MCF 10A (cell line): Measurements from ENCODE around the gene AGPAT4. TPM values are rescaled to one million over a fixed set of nuclear protein-coding genes. Genes with fewer than 3 reads are reported as not detected.

Experiments
- BruUV-seq: library from RNA; stranded (reverse); fragments of 400-500 nt; replicated peaks from 2 replicates; lab custom pipeline; 2021; lab: Mats Ljungman, UMichigan
- CTCF ChIA-PET: fragments of 300-600 bp; sonication (Branson Sonifier 250); formaldehyde crosslinking; extraction: SDS; loops from one replicate; lab custom pipeline; 2021; ENCODE audit warnings: antibody characterized with exemption, inconsistent platforms; lab: Yijun Ruan, JAX
- POLR2A ChIA-PET: fragments of 300-600, 350-650 bp; sonication (Branson Sonifier 250); formaldehyde crosslinking; extraction: SDS; loops from one replicate; lab custom pipeline; 2020; ENCODE audit warnings: antibody characterized with exemption, inconsistent platforms; lab: Yijun Ruan, JAX
- DNase-seq: peaks from one replicate; pipeline ENCODE4 v3.0.0-alpha.2; 2018; ENCODE audit not compliant: unreplicated experiment
- H3K27ac Mint-ChIP-seq: one replicate; pipeline ENCODE4 v1.8.0; 2022; ENCODE audit warnings: mild to moderate bottlenecking, low read depth, mixed read lengths; ENCODE audit not compliant: unreplicated experiment
- H3K27me3 Mint-ChIP-seq: one replicate; pipeline ENCODE4 v1.8.0; 2022; ENCODE audit warnings: mixed read lengths; ENCODE audit not compliant: insufficient read depth, unreplicated experiment
- H3K36me3 Mint-ChIP-seq: one replicate; pipeline ENCODE4 v1.8.0; 2022; ENCODE audit warnings: mild to moderate bottlenecking, moderate library complexity, mixed read lengths; ENCODE audit not compliant: insufficient read depth, unreplicated experiment
- H3K4me1 Mint-ChIP-seq: one replicate; pipeline ENCODE4 v1.8.0; 2022; ENCODE audit warnings: mixed read lengths; ENCODE audit not compliant: insufficient read depth, unreplicated experiment
- H3K4me3 Mint-ChIP-seq: one replicate; pipeline ENCODE4 v1.8.0; 2022; ENCODE audit warnings: mild to moderate bottlenecking, moderate library complexity, mixed read lengths; ENCODE audit not compliant: unreplicated experiment
- H3K9me3 Mint-ChIP-seq: one replicate; pipeline ENCODE4 v1.8.0; 2022; ENCODE audit warnings: mixed read lengths; ENCODE audit not compliant: unreplicated experiment
- CTCF ChIP-seq: fragments of 200-600 bp; IDR thresholded peaks from one replicate; pipeline ENCODE4 v1.8.0; 2022; ENCODE audit warnings: antibody characterized with exemption, mild to moderate bottlenecking; ENCODE audit not compliant: unreplicated experiment
- intact Hi-C: fragments of 100-400 bp; cut with micrococcal nuclease; formaldehyde crosslinking; loops from 2 replicates; pipeline ENCODE4 v1.14.1; 2022
- total RNA-seq: library from RNA; stranded (reverse); gene quantifications from 2 replicates; pipeline ENCODE4 v1.2.3, GENCODE V29; 2022

AGPAT4 gene
- total RNA-seq, 1 experiment from 2014 or later, result 5.6 TPM

- peaks cover 7% of the 10 kb centered on the region for H3K9me3 Mint-ChIP-seq
- TF ChIP-seq CTCF, result no peak
- H3K36me3 Mint-ChIP-seq, result no peaks in the 10 kb centered on the region
- no peak overlapping the region for H3K4me3 Mint-ChIP-seq
- intact Hi-C loops, result no loop called here
- no peaks in the 10 kb centered on the region for H3K27me3 Mint-ChIP-seq
- BruUV-seq, result no TSS peak
- POLR2A ChIA-PET, result interaction anchor here (0.8 to 1.0 kb wide), 2 partner anchors 14 to 45 kb away, joined by 3 to 4 read pairs; partner anchors contain the start of gene AGPAT4
- H3K27ac Mint-ChIP-seq, result no peak overlapping the region
- H3K4me1 Mint-ChIP-seq, result peaks cover 19% of the 10 kb centered on the region
- CTCF ChIA-PET, result interaction anchor here (0.5 to 1.2 kb wide), 2 partner anchors 74 to 76 kb away, joined by 3 to 4 read pairs; no protein-coding TSS in a partner anchor
- DNase-seq, result peak; percentile 49
Measured at GRCh38 chr6:161228921-161229591, 44.8 kb downstream of the AGPAT4 start.

GRCh38 chr6:161228096-161228495 lies 45.8 kb downstream of the AGPAT4 start:
- BruUV-seq, result no TSS peak
- no peak for DNase-seq
- H3K4me1 Mint-ChIP-seq, result peaks cover 18% of the 10 kb centered on the region
- POLR2A ChIA-PET, result no interaction called here
- intact Hi-C loops, result no loop called here
- no peak overlapping the region for H3K27ac Mint-ChIP-seq
- TF ChIP-seq CTCF, result no peak
- CTCF ChIA-PET, result interaction anchor here (0.5 to 1.2 kb wide), 4 partner anchors 74 to 391 kb away, joined by 3 to 4 read pairs (median 3); no protein-coding TSS in a partner anchor
- H3K9me3 Mint-ChIP-seq, result peaks cover 7% of the 10 kb centered on the region
- H3K36me3 Mint-ChIP-seq, result no peaks in the 10 kb centered on the region
- H3K4me3 Mint-ChIP-seq, result no peak overlapping the region
- H3K27me3 Mint-ChIP-seq, result no peaks in the 10 kb centered on the region

- CTCF ChIA-PET, result interaction anchor here (0.7 kb wide), 1 partner anchor 243 kb away, joined by 3 read pairs; no protein-coding TSS in a partner anchor
Measured at GRCh38 chr6:161227004-161227960, 46.6 kb downstream of the AGPAT4 start.

More at GRCh38 chr6:161227004-161227960, 46.6 kb downstream of the AGPAT4 start:
- intact Hi-C loops, result no loop called here
- Mint-ChIP-seq H3K36me3 (no peaks in the 10 kb centered on the region), H3K9me3 (peaks cover 7% of the 10 kb centered on the region), H3K4me1 (peaks cover 18% of the 10 kb centered on the region), H3K4me3 (no peak overlapping the region), H3K27me3 (no peaks in the 10 kb centered on the region), H3K27ac (no peak overlapping the region)
- TF ChIP-seq CTCF, result no peak
- no TSS peak for BruUV-seq
- DNase-seq, result no peak
- POLR2A ChIA-PET, result interaction anchor here (0.6 to 1.5 kb wide), 2 partner anchors 22 to 142 kb away, joined by 3 read pairs; no protein-coding TSS in a partner anchor
